Trophoblast cell (in vitro differentiated cells and primary cell): ENCODE results near the gene LRRC71.

Experiments
- DNase-seq, 2 donors: peaks; one replicate each; pipeline ENCODE4 v3.0.0-alpha.2; 2016
- H2AFZ ChIP-seq: 2 replicates; pipeline ENCODE4 v1.6.1; 2013; ENCODE audit warnings: low read length, moderate library complexity, mild to moderate bottlenecking; ENCODE audit not compliant: insufficient read depth, poor library complexity
- H2AK5ac ChIP-seq: 2 replicates; pipeline ENCODE4 v1.6.1; 2013; ENCODE audit warnings: mild to moderate bottlenecking, low read length
- H2BK120ac ChIP-seq: 2 replicates; pipeline ENCODE4 v1.6.1; 2013; ENCODE audit warnings: low read length, mild to moderate bottlenecking, moderate library complexity; ENCODE audit not compliant: insufficient read depth, poor library complexity
- H2BK12ac ChIP-seq: 2 replicates; pipeline ENCODE4 v1.6.1; 2013; ENCODE audit warnings: mild to moderate bottlenecking, low read length, moderate library complexity
- H2BK5ac ChIP-seq: 2 replicates; pipeline ENCODE4 v1.6.1; 2013; ENCODE audit warnings: low read length, low read depth, moderate library complexity, mild to moderate bottlenecking; ENCODE audit not compliant: poor library complexity
- H3K14ac ChIP-seq: 2 replicates; pipeline ENCODE4 v1.6.1; 2013; ENCODE audit warnings: mild to moderate bottlenecking, low read length
- H3K18ac ChIP-seq: 2 replicates; pipeline ENCODE4 v1.6.1; 2013; ENCODE audit warnings: mild to moderate bottlenecking, low read length
- H3K23ac ChIP-seq: 2 replicates; pipeline ENCODE4 v1.6.1; 2013; ENCODE audit warnings: low read length
- H3K27ac ChIP-seq: 2 replicates; pipeline ENCODE4 v1.5.1; 2013; ENCODE audit warnings: low read depth, mild to moderate bottlenecking, inconsistent platforms, low read length, moderate library complexity
- H3K27me3 ChIP-seq: 2 replicates; pipeline ENCODE4 v1.6.1; 2013; ENCODE audit warnings: inconsistent platforms, mild to moderate bottlenecking, low read length, moderate library complexity; ENCODE audit not compliant: insufficient read depth
- H3K36me3 ChIP-seq, 2 experiments: 1 replicate in 1 of 2; 2 replicates in 1 of 2; pipeline ENCODE4 v1.6.1; 2013; ENCODE audit warnings: low read length in 2 of 2, mild to moderate bottlenecking in 2 of 2, moderate library complexity in 1 of 2; ENCODE audit not compliant: insufficient read depth in 2 of 2, control insufficient read depth in 1 of 2
- H3K4ac ChIP-seq: 2 replicates; pipeline ENCODE4 v1.6.1; 2013; ENCODE audit warnings: low read depth, mild to moderate bottlenecking, low read length, moderate library complexity
- H3K4me1 ChIP-seq, 2 experiments: 1 replicate in 1 of 2; 2 replicates in 1 of 2; pipeline ENCODE4 v1.6.1; 2013; ENCODE audit warnings: low read length in 2 of 2, mild to moderate bottlenecking in 2 of 2, moderate library complexity in 1 of 2; ENCODE audit not compliant: insufficient read depth in 2 of 2, control insufficient read depth in 1 of 2
- H3K4me2 ChIP-seq: 2 replicates; pipeline ENCODE4 v1.6.1; 2013; ENCODE audit warnings: inconsistent platforms, mild to moderate bottlenecking, low read length, moderate library complexity
- H3K4me3 ChIP-seq: 2 replicates; pipeline ENCODE4 v1.5.1; 2013; ENCODE audit warnings: mild to moderate bottlenecking, low read depth, low read length, inconsistent platforms
- H3K79me1 ChIP-seq: one replicate; pipeline ENCODE4 v1.6.1; 2013; ENCODE audit warnings: low read length
- H3K79me2 ChIP-seq: 2 replicates; pipeline ENCODE4 v1.6.1; 2013; ENCODE audit warnings: low read length, mild to moderate bottlenecking; ENCODE audit not compliant: control insufficient read depth, insufficient read depth, poor library complexity
- H3K9ac ChIP-seq: 2 replicates; pipeline ENCODE4 v1.6.1; 2013; ENCODE audit warnings: mild to moderate bottlenecking, low read length
- H3K9me3 ChIP-seq: 2 replicates; pipeline ENCODE4 v1.6.1; 2013; ENCODE audit warnings: low read depth, mild to moderate bottlenecking, control low read depth, inconsistent platforms, low read length; ENCODE audit not compliant: insufficient read depth
- H4K12ac ChIP-seq: 2 replicates; pipeline ENCODE4 v1.6.1; 2013; ENCODE audit warnings: low read depth, mild to moderate bottlenecking, low read length, moderate library complexity
- H4K8ac ChIP-seq: 2 replicates; pipeline ENCODE4 v1.6.1; 2013; ENCODE audit warnings: low read depth, mild to moderate bottlenecking, low read length, moderate library complexity
- H4K91ac ChIP-seq: one replicate; pipeline ENCODE4 v1.6.1; 2013; ENCODE audit warnings: low read depth, mild to moderate bottlenecking, low read length, moderate library complexity
- WGBS: extraction: QIAGEN DNeasy Blood & Tissue Kit; methylation state at CpG from one replicate; pipeline ENCODE4 v1.1.7; 2013; ENCODE audit warnings: missing lambda C conversion rate; ENCODE audit not compliant: insufficient read length, insufficient coverage; ENCODE audit errors: extremely low coverage; 5-methylcytosine and 5-hydroxymethylcytosine counted together

Gene LRRC71

DNA sequence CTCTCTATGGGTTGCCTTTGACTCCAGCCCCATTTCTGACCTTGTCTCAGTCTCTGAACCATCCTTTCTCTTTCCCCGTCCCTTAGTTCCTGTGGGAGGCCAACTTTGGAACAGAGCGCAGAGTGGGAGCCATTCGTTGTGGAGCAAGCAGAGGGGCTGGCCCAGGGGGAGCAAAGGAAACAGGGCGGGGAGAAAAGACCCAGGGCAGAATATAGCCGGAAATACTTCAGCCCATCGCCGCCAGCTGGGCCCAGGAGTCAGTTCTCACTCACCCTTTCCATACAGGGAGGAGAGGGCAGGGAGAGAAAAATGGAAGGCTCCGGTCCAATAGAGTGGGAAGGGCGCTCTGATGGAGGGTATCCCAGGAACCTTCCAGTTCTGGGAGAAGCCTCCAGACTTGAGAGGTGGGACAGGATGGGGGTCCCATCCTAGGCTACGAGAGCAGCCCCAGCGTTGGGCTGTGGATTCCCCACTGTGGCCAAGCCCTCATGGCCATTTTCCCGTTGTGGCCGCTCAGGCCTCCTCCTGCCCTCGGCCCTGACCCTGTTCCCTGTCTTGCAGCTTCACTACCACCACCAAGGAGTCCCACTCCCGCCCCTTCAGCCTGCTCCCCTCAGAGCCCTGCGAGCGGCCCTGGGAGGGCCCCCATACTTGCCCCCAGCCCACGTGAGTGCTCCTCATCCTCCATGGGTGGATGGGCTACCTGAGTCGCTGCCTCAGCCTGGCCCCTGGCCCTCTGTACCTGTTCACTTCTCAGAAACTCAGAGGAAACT, 16.1 kb upstream of the LRRC71 start:
- no peak overlapping the region for H2AFZ ChIP-seq
- no peak overlapping the region for H3K4me3 ChIP-seq
- no peak overlapping the region for H3K4me2 ChIP-seq
- no peak overlapping the region for H2BK5ac ChIP-seq
- H3K4me1 ChIP-seq = peaks cover 0 to 3% of the 10 kb centered on the region in 2 experiments
- H4K12ac ChIP-seq = no peak overlapping the region
- no peak overlapping the region for H4K8ac ChIP-seq
- H3K14ac ChIP-seq = no peak overlapping the region
- no peak overlapping the region for H3K23ac ChIP-seq
- no peaks in the 10 kb centered on the region for H3K79me2 ChIP-seq
- H2BK120ac ChIP-seq = no peak overlapping the region
- no peak overlapping the region for H3K4ac ChIP-seq
- no peak overlapping the region for H3K18ac ChIP-seq
- H4K91ac ChIP-seq = no peak overlapping the region
- no CpG with 5 or more reads among the region's 19 CpGs for WGBS
- H3K9me3 ChIP-seq = peaks cover 3% of the 10 kb centered on the region
- no peaks in the 10 kb centered on the region for H3K27me3 ChIP-seq
- no peaks in the 10 kb centered on the region for H3K79me1 ChIP-seq
- H3K27ac ChIP-seq = no peak overlapping the region
- H2AK5ac ChIP-seq = no peak overlapping the region
- no peak for DNase-seq
- H3K9ac ChIP-seq = no peak overlapping the region
- H2BK12ac ChIP-seq = no peak overlapping the region
- peaks cover 49 to 50% of the 10 kb centered on the region in 2 experiments for H3K36me3 ChIP-seq

DNA sequence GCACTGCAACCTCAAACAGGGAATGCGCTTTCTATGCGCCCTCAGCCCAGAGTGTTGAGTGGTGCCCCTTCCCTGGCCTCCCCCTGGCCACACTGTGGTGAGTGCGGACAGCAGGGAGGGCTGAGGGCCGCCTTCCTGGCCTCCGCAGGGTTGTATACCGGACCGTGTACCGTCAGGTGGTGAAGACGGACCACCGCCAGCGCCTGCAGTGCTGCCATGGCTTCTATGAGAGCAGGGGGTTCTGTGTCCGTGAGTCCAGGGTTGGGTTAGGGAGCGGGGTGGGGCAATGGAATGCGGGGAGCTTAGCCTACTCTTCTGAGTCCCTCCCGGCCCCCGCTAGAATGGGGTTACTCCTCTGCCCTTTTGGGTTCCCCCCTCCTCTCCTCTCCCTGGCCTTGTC, 15.3 kb upstream of the LRRC71 start:
- H4K91ac ChIP-seq = no peak overlapping the region
- no CpG with 5 or more reads among the region's 16 CpGs for WGBS
- no peak overlapping the region for H3K18ac ChIP-seq
- no peak overlapping the region for H2BK5ac ChIP-seq
- H3K4me1 ChIP-seq = peaks cover 0 to 3% of the 10 kb centered on the region in 2 experiments
- H3K79me1 ChIP-seq = no peaks in the 10 kb centered on the region
- no peak overlapping the region for H3K23ac ChIP-seq
- no peaks in the 10 kb centered on the region for H3K79me2 ChIP-seq
- H3K4me2 ChIP-seq = no peak overlapping the region
- H2AK5ac ChIP-seq = no peak overlapping the region
- no peak overlapping the region for H3K14ac ChIP-seq
- no peak overlapping the region for H4K8ac ChIP-seq
- H3K27me3 ChIP-seq = no peaks in the 10 kb centered on the region
- H3K9me3 ChIP-seq = peaks cover 3% of the 10 kb centered on the region
- H3K36me3 ChIP-seq = peaks cover 57 to 58% of the 10 kb centered on the region in 2 experiments
- DNase-seq = no peak
- H3K4me3 ChIP-seq = no peak overlapping the region
- H3K9ac ChIP-seq = no peak overlapping the region
- H2BK120ac ChIP-seq = no peak overlapping the region
- no peak overlapping the region for H2AFZ ChIP-seq
- no peak overlapping the region for H4K12ac ChIP-seq
- no peak overlapping the region for H2BK12ac ChIP-seq
- H3K4ac ChIP-seq = no peak overlapping the region
- H3K27ac ChIP-seq = no peak overlapping the region

DNA sequence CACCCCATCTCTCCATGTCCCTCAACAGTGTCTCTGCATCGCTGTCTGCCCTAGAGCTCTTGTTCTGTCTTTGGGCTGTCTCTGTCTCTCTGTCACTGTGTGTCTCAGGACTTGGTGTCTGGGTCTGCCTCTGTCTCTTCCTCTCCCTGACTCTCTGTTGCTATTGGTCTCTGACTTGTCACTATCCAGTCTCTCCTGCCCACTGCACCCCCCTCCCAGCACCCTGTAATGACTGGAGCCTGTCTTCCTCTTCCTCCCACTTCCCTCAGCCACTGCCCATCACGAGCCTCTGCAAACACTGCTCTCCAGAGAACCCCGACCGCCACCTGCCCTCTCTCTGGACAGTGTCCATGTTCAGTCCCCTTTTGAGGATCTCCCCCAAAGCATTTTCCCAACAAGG, 14.8 kb upstream of the LRRC71 start:
- Histone ChIP-seq H3K4me2 (no peak overlapping the region), H2BK5ac (no peak overlapping the region), H4K91ac (no peak overlapping the region), H3K9me3 (peaks cover 5% of the 10 kb centered on the region), H3K79me2 (no peaks in the 10 kb centered on the region), H3K4me3 (no peak overlapping the region), H4K8ac (no peak overlapping the region), H3K18ac (no peak overlapping the region), H3K79me1 (no peaks in the 10 kb centered on the region), H2AFZ (no peak overlapping the region), H2BK120ac (no peak overlapping the region), H3K27ac (no peak overlapping the region), H3K27me3 (no peaks in the 10 kb centered on the region), H3K9ac (no peak overlapping the region), H2AK5ac (no peak overlapping the region), H3K36me3 (peaks cover 60 to 62% of the 10 kb centered on the region in 2 experiments), H4K12ac (no peak overlapping the region), H3K14ac (no peak overlapping the region), H3K23ac (no peak overlapping the region), H3K4me1 (peaks cover 0 to 3% of the 10 kb centered on the region in 2 experiments), H2BK12ac (no peak overlapping the region), H3K4ac (no peak overlapping the region)
- WGBS = no CpG with 5 or more reads among the region's 4 CpGs
- DNase-seq = no peak

DNA sequence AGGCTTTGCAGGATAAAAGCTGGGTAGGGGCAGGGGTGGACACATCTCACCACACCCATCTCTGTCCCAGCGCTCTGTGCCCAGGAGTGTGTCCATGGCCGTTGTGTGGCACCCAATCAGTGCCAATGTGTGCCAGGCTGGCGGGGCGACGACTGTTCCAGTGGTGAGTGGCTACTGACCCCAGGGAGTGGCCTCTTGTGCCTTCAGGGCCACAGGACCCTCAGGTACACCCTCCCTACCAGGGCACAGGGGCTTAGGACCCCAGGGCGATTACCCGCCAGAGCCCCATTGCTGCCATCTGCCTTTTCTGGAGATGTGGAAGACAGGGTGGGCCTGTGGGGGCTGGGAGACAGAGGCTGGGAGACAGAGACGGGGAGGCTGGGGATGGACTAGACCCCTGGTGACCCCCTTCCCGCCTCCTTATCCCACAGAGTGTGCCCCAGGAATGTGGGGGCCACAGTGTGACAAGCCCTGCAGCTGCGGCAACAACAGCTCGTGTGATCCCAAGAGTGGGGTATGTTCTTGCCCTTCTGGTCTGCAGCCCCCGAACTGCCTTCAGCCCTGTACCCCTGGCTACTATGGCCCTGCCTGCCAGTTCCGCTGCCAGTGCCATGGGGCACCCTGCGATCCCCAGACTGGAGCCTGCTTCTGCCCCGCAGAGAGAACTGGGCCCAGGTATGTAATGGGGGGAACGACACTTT, 14.1 kb upstream of the LRRC71 start:
- Histone ChIP-seq H3K23ac (no peak overlapping the region), H3K4ac (no peak overlapping the region), H2BK5ac (no peak overlapping the region), H2AFZ (no peak overlapping the region), H4K91ac (no peak overlapping the region), H3K14ac (no peak overlapping the region), H3K36me3 (peaks cover 62 to 63% of the 10 kb centered on the region in 2 experiments), H2AK5ac (no peak overlapping the region), H4K8ac (no peak overlapping the region), H2BK12ac (no peak overlapping the region), H2BK120ac (no peak overlapping the region), H3K4me1 (peaks cover 0 to 3% of the 10 kb centered on the region in 2 experiments), H3K27ac (no peak overlapping the region), H3K27me3 (no peaks in the 10 kb centered on the region), H3K9ac (no peak overlapping the region), H4K12ac (no peak overlapping the region), H3K4me2 (no peak overlapping the region), H3K4me3 (no peak overlapping the region), H3K79me1 (no peaks in the 10 kb centered on the region), H3K9me3 (peaks cover 5% of the 10 kb centered on the region), H3K79me2 (no peaks in the 10 kb centered on the region), H3K18ac (no peak overlapping the region)
- DNase-seq = no peak
- WGBS = no CpG with 5 or more reads among the region's 16 CpGs
